Left renal cortex interstitium (tissue), 4 donors: ENCODE measurements around the gene HDHD5. TPM values are rescaled to one million over a fixed set of nuclear protein-coding genes. Genes with fewer than 3 reads are reported as not detected.

Source experiments
- DNase-seq, 4 donors: peaks; one replicate each; pipeline ENCODE4 v3.0.0-alpha.2; 2013; ENCODE audit warnings: low read depth in 4 of 4, low spot score in 2 of 4, missing footprints in 1 of 4
- polyA plus RNA-seq, 4 donors: library from polyadenylated mRNA; unstranded; fragments of 120-200 nt; gene quantifications; one replicate each; pipeline ENCODE4 v1.2.1, GENCODE V29; 2013; ENCODE audit not compliant: insufficient read length in 4 of 4

The HDHD5 gene
- 10 to 100 TPM; 31.4 to 44.0 (median 40.8) TPM for polyA plus RNA-seq

- peak; percentile 69 to 77 (median 74) for DNase-seq
Observed at GRCh38 chr22:17158568-17159503, at the start of gene HDHD5. TSS of gene HDHD5 (minus strand) at chr22:17159277. CDS start at chr22:17159251, 26 bp downstream.

- DNase-seq: no peak
Observed at GRCh38 chr22:17205432-17205831, 46.4 kb upstream of the HDHD5 start.

- no peak for DNase-seq
Observed at GRCh38 chr22:17201285-17201945, 42.3 kb upstream of the HDHD5 start.

- DNase-seq: peak; percentile 54 to 77 (median 63)
Observed at GRCh38 chr22:17199003-17199731, 40.1 kb upstream of the HDHD5 start.

GRCh38 chr22:17198170-17199002 is 39.3 kb upstream of the HDHD5 start:
- peak; percentile 31 to 53 (median 40) for DNase-seq

GRCh38 chr22:17194213-17194612 is 35.1 kb upstream of the HDHD5 start:
- no peak for DNase-seq

- no peak for DNase-seq
Observed at GRCh38 chr22:17192186-17192585, 33.1 kb upstream of the HDHD5 start.

GRCh38 chr22:17191163-17191784 is 32.2 kb upstream of the HDHD5 start:
- DNase-seq: no peak

- no peak for DNase-seq
Observed at GRCh38 chr22:17190702-17191101, 31.6 kb upstream of the HDHD5 start.

- no peak for DNase-seq
Observed at GRCh38 chr22:17176715-17177114, 17.6 kb upstream of the HDHD5 start.

- no peak for DNase-seq
Observed at GRCh38 chr22:17172029-17172833, 13.2 kb upstream of the HDHD5 start.

GRCh38 chr22:17171153-17172028 is 12.3 kb upstream of the HDHD5 start:
- DNase-seq: peak; percentile 64 to 81 (median 74)

GRCh38 chr22:17167486-17167885 is 8.4 kb upstream of the HDHD5 start:
- no peak for DNase-seq

GRCh38 chr22:17164392-17165024 is 5.4 kb upstream of the HDHD5 start:
- no peak for DNase-seq

GRCh38 chr22:17162731-17163130 is 3.7 kb upstream of the HDHD5 start:
- DNase-seq: no peak

GRCh38 chr22:17161991-17162390 is 2.9 kb upstream of the HDHD5 start:
- DNase-seq: no peak

- DNase-seq: peak; percentile 11 to 58 (median 43)
Observed at GRCh38 chr22:17159504-17159951, 451 bp upstream of the HDHD5 start.
